GM23338 (cell line): Measurements from ENCODE around the gene MANEAL. TPM values are rescaled to one million over a fixed set of nuclear protein-coding genes. Genes with fewer than 3 reads are reported as not detected.

Source experiments
- ATAC-seq: fragments of 200-7000 bp; cut with Tn5 transposase; 3 replicates; pipeline ENCODE4 v1.9.1; 2020
- DNase-seq: peaks from one replicate; pipeline ENCODE4 v3.0.0-alpha.2; 2015; ENCODE audit warnings: low spot score
- H2AFZ ChIP-seq: fragments of 200-600 bp; sonication (generic); 2 replicates; pipeline ENCODE4 v1.8.0; 2016; ENCODE audit warnings: antibody characterized with exemption, mild to moderate bottlenecking, moderate library complexity
- H3F3A ChIP-seq: fragments of 200-600 bp; sonication (generic); replicated peaks from 2 replicates; pipeline ENCODE4 v1.8.0; 2017; ENCODE audit warnings: antibody characterized with exemption, mixed run types, low read depth
- H3K27ac ChIP-seq: fragments of 200-600 bp; sonication (generic); 2 replicates; pipeline ENCODE4 v1.6.1; 2016; ENCODE audit warnings: low read depth
- H3K27me3 ChIP-seq: fragments of 200-600 bp; sonication (generic); 2 replicates; pipeline ENCODE4 v1.8.0; 2016; ENCODE audit warnings: mild to moderate bottlenecking, mixed run types, moderate library complexity; ENCODE audit not compliant: insufficient read depth
- H3K36me3 ChIP-seq: fragments of 200-600 bp; sonication (generic); 2 replicates; pipeline ENCODE4 v1.8.0; 2016; ENCODE audit warnings: mild to moderate bottlenecking; ENCODE audit not compliant: insufficient read depth
- H3K4me1 ChIP-seq: fragments of 200-600 bp; sonication (generic); 2 replicates; pipeline ENCODE4 v1.8.0; 2016; ENCODE audit warnings: mild to moderate bottlenecking, moderate library complexity; ENCODE audit not compliant: insufficient read depth
- H3K4me2 ChIP-seq: fragments of 200-600 bp; sonication (generic); 2 replicates; pipeline ENCODE4 v1.7.1; 2017; ENCODE audit warnings: mixed run types
- H3K4me3 ChIP-seq: fragments of 200-600 bp; sonication (generic); 2 replicates; pipeline ENCODE4 v1.6.1; 2016; ENCODE audit warnings: mixed run types
- H3K79me2 ChIP-seq: fragments of 200-600 bp; sonication (generic); replicated peaks from 2 replicates; pipeline ENCODE4 v1.8.0; 2017; ENCODE audit warnings: mild to moderate bottlenecking; ENCODE audit not compliant: insufficient read depth
- H3K9me2 ChIP-seq: fragments of 200-600 bp; sonication (generic); 2 replicates; pipeline ENCODE4 v1.8.0; 2017; ENCODE audit not compliant: insufficient read depth
- H4K20me1 ChIP-seq: fragments of 200-600 bp; sonication (generic); replicated peaks from 2 replicates; pipeline ENCODE4 v1.8.0; 2017; ENCODE audit warnings: mild to moderate bottlenecking; ENCODE audit not compliant: insufficient read depth
- H3K27ac Mint-ChIP-seq: 2 replicates; pipeline ENCODE4 v1.8.0; 2020; ENCODE audit warnings: inconsistent platforms, mild to moderate bottlenecking, moderate library complexity, mixed read lengths
- H3K27me3 Mint-ChIP-seq: 3 replicates; pipeline ENCODE4 v1.8.0; 2022; ENCODE audit warnings: low read depth, mild to moderate bottlenecking, moderate library complexity, mixed read lengths, inconsistent platforms; ENCODE audit not compliant: insufficient read depth, poor library complexity
- H3K36me3 Mint-ChIP-seq: 3 replicates; pipeline ENCODE4 v1.8.0; 2021; ENCODE audit warnings: low read depth, mild to moderate bottlenecking, inconsistent platforms, moderate library complexity, mixed read lengths
- H3K4me1 Mint-ChIP-seq: 3 replicates; pipeline ENCODE4 v1.8.0; 2020; ENCODE audit warnings: mild to moderate bottlenecking, inconsistent platforms, mixed read lengths
- H3K4me3 Mint-ChIP-seq: 3 replicates; pipeline ENCODE4 v1.8.0; 2021; ENCODE audit warnings: moderate library complexity, mild to moderate bottlenecking, inconsistent platforms, mixed read lengths
- H3K9me3 Mint-ChIP-seq: 3 replicates; pipeline ENCODE4 v1.8.0; 2020; ENCODE audit warnings: moderate library complexity, mild to moderate bottlenecking, inconsistent platforms, mixed read lengths
- CREB1 ChIP-seq: fragments of 250-450 bp; sonication (Bioruptor Pico); IDR thresholded peaks from 2 replicates; pipeline ENCODE4 v1.5.0; 2020; ENCODE audit warnings: low read depth, mild to moderate bottlenecking, moderate library complexity
- CTCF ChIP-seq, 2 experiments: fragments of 200-600 bp in 1 of 2; sonication (generic) in 1 of 2; conservative IDR thresholded peaks; 2 replicates each; pipeline versions ENCODE4 v1.5.1 to v1.6.1; 2016 to 2017; ENCODE audit warnings: antibody characterized with exemption in 2 of 2, low read depth in 2 of 2, mild to moderate bottlenecking in 2 of 2, moderate library complexity in 1 of 2
- ETS1 ChIP-seq: IDR thresholded peaks from 2 replicates; pipeline ENCODE4 v1.6.1; 2016; ENCODE audit warnings: antibody characterized with exemption
- EZH2 ChIP-seq: fragments of 200-600 bp; sonication (generic); IDR thresholded peaks from one replicate; pipeline ENCODE4 v1.8.0; 2017; ENCODE audit warnings: antibody characterized with exemption, mild to moderate bottlenecking, low read depth; ENCODE audit not compliant: unreplicated experiment
- EZH2phosphoT487 ChIP-seq: fragments of 200-600 bp; sonication (generic); IDR thresholded peaks from one replicate; pipeline ENCODE4 v1.8.1; 2018; ENCODE audit warnings: antibody characterized with exemption; ENCODE audit not compliant: unreplicated experiment
- JUNB ChIP-seq: IDR thresholded peaks from one replicate; pipeline ENCODE4 v1.6.1; 2016; ENCODE audit warnings: antibody characterized with exemption; ENCODE audit not compliant: unreplicated experiment
- NANOG ChIP-seq: IDR thresholded peaks from 2 replicates; pipeline ENCODE4 v1.6.1; 2016; ENCODE audit warnings: antibody characterized with exemption, borderline replicate concordance
- POLR2AphosphoS5 ChIP-seq: IDR thresholded peaks from 2 replicates; pipeline ENCODE4 v1.6.1; 2016; ENCODE audit warnings: antibody characterized with exemption, low read depth
- REST ChIP-seq: IDR thresholded peaks from one replicate; pipeline ENCODE4 v1.6.1; 2018; ENCODE audit warnings: antibody characterized with exemption; ENCODE audit not compliant: unreplicated experiment
- STAT1 ChIP-seq: IDR thresholded peaks from one replicate; pipeline ENCODE4 v1.6.1; 2016; ENCODE audit warnings: antibody characterized with exemption; ENCODE audit not compliant: unreplicated experiment
- ZNF114 ChIP-seq: fragments of 250-450 bp; sonication (Bioruptor Pico); IDR thresholded peaks from 2 replicates; pipeline ENCODE4 v1.5.0; 2020; ENCODE audit warnings: mild to moderate bottlenecking, moderate library complexity
- ZNF331 ChIP-seq: fragments of 250-450 bp; sonication (Bioruptor Pico); IDR thresholded peaks from 2 replicates; pipeline ENCODE4 v1.5.0; 2020; ENCODE audit warnings: low read depth, mild to moderate bottlenecking, moderate library complexity
- polyA plus RNA-seq: library from polyadenylated mRNA; unstranded; fragments of >200 nt; fragmentation: Nextera tagmentation; extraction: Ambion mirVana; gene quantifications from 2 replicates; pipeline ENCODE4 v1.2.1, GENCODE V29; 2016
- total RNA-seq: library from RNA; depleted of rRNA; stranded (reverse); fragments of >200 nt; shearing (Covaris generic); gene quantifications from 2 replicates; pipeline ENCODE4 v1.2.3, GENCODE V29; 2014

Gene MANEAL
- total and polyA plus RNA-seq, 2 experiments from 2014 or later = 2.3 to 8.1 TPM

- TF ChIP-seq ETS1 = no peak
- TF ChIP-seq NANOG = no peak
Measured at GRCh38 chr1:37822906-37823815, 29.5 kb downstream of the MANEAL start (continued).

GRCh38 chr1:37824001-37824400 lies 30.4 kb downstream of the MANEAL start:
- H3K27me3 ChIP-seq = no peaks in the 10 kb centered on the region
- Mint-ChIP-seq H3K4me1 (no peaks in the 10 kb centered on the region), H3K27me3 (peaks cover 2% of the 10 kb centered on the region), H3K9me3 (no peaks in the 10 kb centered on the region), H3K36me3 (peaks cover 36% of the 10 kb centered on the region), H3K27ac (no peak overlapping the region), H3K4me3 (no peak overlapping the region)
- H3K9me2 ChIP-seq = no peaks in the 10 kb centered on the region
- H3K4me3 ChIP-seq = no peak overlapping the region
- peaks cover 25% of the 10 kb centered on the region for H3K36me3 ChIP-seq
- no peak for TF ChIP-seq POLR2AphosphoS5
- TF ChIP-seq ETS1 = no peak
- no peak for TF ChIP-seq ZNF331 (CRISPR knock-in tag)
- TF ChIP-seq NANOG = no peak
- TF ChIP-seq EZH2phosphoT487 = no peak
- no peak for TF ChIP-seq ZNF114 (CRISPR knock-in tag)
- no peak overlapping the region for H2AFZ ChIP-seq
- H3K4me2 ChIP-seq = no peak overlapping the region
- H3K4me1 ChIP-seq = no peaks in the 10 kb centered on the region
- peaks cover 3% of the 10 kb centered on the region; the same call in 1 of the 2 replicates for H4K20me1 ChIP-seq
- DNase-seq (no peak), ATAC-seq (no peak)
- H3K79me2 ChIP-seq = no peaks in the 10 kb centered on the region
- H3K27ac ChIP-seq = no peak overlapping the region
- no peaks in the 10 kb centered on the region for H3F3A ChIP-seq

- no peak overlapping the region for H3K4me2 ChIP-seq
- H3K27me3 ChIP-seq = no peaks in the 10 kb centered on the region
- Mint-ChIP-seq H3K27me3 (peaks cover 2% of the 10 kb centered on the region), H3K27ac (no peak overlapping the region), H3K4me1 (no peaks in the 10 kb centered on the region), H3K4me3 (no peak overlapping the region), H3K36me3 (peaks cover 33% of the 10 kb centered on the region), H3K9me3 (no peaks in the 10 kb centered on the region)
- no peaks in the 10 kb centered on the region for H3K4me1 ChIP-seq
- ATAC-seq (no peak), DNase-seq (no peak)
- H3K4me3 ChIP-seq = no peak overlapping the region
- no peak overlapping the region for H3K27ac ChIP-seq
- H3K9me2 ChIP-seq = no peaks in the 10 kb centered on the region
- peaks cover 3% of the 10 kb centered on the region; the same call in 1 of the 2 replicates for H4K20me1 ChIP-seq
- H2AFZ ChIP-seq = no peak overlapping the region
- H3K79me2 ChIP-seq = no peaks in the 10 kb centered on the region
- no peaks in the 10 kb centered on the region for H3F3A ChIP-seq
- peaks cover 21% of the 10 kb centered on the region; the same call in 1 of the 2 replicates for H3K36me3 ChIP-seq
- no peak for TF ChIP-seq EZH2phosphoT487
- no peak for TF ChIP-seq CREB1 (CRISPR knock-in tag)
- no peak for TF ChIP-seq CTCF (conservative IDR thresholded peaks at IDR 0.05; ENCODE audit: low read depth in 2 of 2)
- TF ChIP-seq POLR2AphosphoS5 = no peak
- TF ChIP-seq REST = no peak
- TF ChIP-seq EZH2 = no peak
- no peak for TF ChIP-seq ZNF331 (CRISPR knock-in tag)
- TF ChIP-seq STAT1 = no peak
- TF ChIP-seq JUNB = no peak
Measured at GRCh38 chr1:37825506-37825905, 31.9 kb downstream of the MANEAL start.
